DND-41 (cell line): ENCODE data around the gene LCN6.
"Not testable (repeated sequence)": the region's sequence is repeated elsewhere in the genome, so short reads cannot be mapped to it uniquely, and the experiment has no call there.

Experiments used
- EZH2 ChIP-seq: IDR thresholded peaks from 3 replicates; pipeline ENCODE4 v1.6.1; 2012; ENCODE audit warnings: borderline replicate concordance, low read depth, mild to moderate bottlenecking, moderate library complexity, low read length, inconsistent platforms; ENCODE audit not compliant: severe bottlenecking
- TF ChIP-seq, protein P1 (sequence below): IDR thresholded peaks from 2 replicates; pipeline ENCODE4 v1.5.1; 2012; ENCODE audit warnings: borderline replicate concordance, low read length, moderate library complexity, mild to moderate bottlenecking; ENCODE audit not compliant: poor library complexity, severe bottlenecking; ENCODE audit errors: extremely low read depth

DNA sequence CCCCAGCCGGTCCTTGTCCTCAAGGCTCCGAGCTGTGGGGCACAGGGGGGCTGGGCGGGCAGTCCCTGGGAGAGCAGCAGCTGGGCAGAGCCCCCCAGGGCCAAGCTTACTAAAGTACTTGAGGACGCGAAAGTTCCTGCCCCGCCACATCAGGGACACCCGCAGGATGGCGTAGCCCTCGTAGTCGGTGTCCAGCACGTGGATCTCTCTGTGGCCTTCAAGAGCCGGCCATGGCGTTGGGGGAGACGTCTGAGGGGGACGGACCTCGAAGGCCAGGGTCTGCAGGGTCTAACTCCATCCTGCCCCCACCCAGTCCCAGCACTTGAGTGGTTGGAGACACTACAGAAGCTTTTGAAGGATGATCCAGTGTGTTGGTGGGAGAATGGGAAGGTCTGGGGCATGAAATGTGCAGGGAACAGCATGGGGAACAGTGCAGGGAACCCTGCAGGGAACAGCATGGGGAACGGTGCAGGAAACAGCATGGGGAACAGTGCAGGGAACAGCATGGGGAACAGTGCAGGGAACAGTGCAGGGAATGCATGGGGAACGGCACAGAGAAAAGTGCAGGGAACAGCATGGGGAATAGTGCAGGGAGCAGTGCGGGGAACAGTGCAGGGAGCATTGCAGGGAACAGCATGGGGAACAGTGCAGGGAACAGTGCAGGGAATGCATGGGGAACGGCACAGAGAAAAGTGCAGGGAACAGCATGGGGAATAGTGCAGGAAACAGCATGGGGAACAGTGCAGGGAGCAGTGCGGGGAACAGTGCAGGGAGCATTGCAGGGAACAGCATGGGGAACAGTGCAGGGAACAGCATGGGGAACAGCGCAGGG lies 7.2 kb upstream of the LCN6 start:
- not testable (repeated sequence) for TF ChIP-seq EZH2
- TF ChIP-seq, protein P1, sequence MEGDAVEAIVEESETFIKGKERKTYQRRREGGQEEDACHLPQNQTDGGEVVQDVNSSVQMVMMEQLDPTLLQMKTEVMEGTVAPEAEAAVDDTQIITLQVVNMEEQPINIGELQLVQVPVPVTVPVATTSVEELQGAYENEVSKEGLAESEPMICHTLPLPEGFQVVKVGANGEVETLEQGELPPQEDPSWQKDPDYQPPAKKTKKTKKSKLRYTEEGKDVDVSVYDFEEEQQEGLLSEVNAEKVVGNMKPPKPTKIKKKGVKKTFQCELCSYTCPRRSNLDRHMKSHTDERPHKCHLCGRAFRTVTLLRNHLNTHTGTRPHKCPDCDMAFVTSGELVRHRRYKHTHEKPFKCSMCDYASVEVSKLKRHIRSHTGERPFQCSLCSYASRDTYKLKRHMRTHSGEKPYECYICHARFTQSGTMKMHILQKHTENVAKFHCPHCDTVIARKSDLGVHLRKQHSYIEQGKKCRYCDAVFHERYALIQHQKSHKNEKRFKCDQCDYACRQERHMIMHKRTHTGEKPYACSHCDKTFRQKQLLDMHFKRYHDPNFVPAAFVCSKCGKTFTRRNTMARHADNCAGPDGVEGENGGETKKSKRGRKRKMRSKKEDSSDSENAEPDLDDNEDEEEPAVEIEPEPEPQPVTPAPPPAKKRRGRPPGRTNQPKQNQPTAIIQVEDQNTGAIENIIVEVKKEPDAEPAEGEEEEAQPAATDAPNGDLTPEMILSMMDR = not testable (repeated sequence)
